HG03280 (cell line): Measurements from ENCODE around the gene RAB26.

Experiments
- ATAC-seq: cut with Tn5 transposase; IDR thresholded peaks from one replicate; pipeline ENCODE4 v1.9.1; 2021; ENCODE audit warnings: mild to moderate bottlenecking, moderate library complexity; ENCODE audit not compliant: unreplicated experiment

The RAB26 gene

GRCh38 chr16:2159175-2159838 lies 10.9 kb downstream of the RAB26 start:
- ATAC-seq, result no peak

DNA sequence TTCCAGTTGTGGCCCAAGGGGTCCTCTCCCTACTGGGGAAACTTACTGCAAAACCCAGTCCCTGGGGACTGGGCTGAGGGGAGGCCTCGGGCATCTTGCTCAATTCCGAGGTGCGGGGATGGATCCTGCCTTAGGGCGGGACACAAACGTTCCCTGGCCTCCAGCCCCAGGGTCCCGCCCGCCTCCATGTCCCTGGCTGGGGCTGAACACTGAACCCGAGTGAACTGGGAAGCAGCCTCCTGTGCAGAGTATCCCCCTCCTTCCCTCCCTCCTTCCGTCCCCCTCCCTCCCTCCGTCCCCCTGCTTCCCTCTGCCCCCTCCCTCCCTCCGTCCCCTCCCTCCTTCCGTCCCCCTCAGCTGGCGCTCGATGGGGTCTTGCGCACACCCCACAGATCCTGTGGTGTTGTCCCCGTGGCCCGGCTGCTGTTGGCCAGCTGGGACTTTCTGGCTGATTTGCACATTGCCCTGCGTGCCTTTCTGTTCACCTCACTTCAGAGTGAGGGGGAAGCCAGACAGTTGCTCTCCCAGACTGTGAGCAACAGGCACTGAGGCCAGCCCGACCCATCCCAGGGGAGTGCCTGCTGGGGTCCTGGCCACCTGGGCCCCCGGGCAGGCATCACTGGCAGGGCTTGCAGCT lies 12.6 kb downstream of the RAB26 start:
- ATAC-seq, result no peak

GRCh38 chr16:2161911-2162310 lies 13.5 kb downstream of the RAB26 start:
- ATAC-seq, result no peak

DNA sequence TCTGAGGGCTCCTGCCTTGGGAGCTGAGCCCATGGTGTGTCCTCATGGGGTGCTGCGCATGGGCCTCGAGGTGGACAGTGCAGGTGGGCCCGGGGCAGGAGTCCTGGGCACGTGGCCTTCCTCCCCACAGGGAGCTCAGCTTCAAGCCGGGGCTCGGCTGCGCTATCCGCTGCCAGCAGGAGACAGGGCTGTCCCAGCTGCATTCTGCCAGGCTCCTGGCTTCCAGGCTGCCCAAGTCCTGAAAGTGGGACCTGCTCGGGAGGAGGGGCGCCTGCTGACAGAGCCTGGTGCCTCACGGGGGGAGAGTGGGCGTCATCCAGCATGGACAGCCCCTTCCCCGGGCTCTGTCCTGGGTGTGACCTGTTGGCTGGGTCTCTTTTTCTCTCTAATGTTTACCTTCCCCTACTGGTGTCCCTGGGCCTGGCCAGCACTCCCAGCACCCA lies 14.3 kb downstream of the RAB26 start:
- ATAC-seq, result no peak

GRCh38 chr16:2163211-2163881 lies 14.9 kb downstream of the RAB26 start:
- no peak for ATAC-seq

GRCh38 chr16:2165861-2166260 lies 17.4 kb downstream of the RAB26 start:
- ATAC-seq, result no peak

DNA sequence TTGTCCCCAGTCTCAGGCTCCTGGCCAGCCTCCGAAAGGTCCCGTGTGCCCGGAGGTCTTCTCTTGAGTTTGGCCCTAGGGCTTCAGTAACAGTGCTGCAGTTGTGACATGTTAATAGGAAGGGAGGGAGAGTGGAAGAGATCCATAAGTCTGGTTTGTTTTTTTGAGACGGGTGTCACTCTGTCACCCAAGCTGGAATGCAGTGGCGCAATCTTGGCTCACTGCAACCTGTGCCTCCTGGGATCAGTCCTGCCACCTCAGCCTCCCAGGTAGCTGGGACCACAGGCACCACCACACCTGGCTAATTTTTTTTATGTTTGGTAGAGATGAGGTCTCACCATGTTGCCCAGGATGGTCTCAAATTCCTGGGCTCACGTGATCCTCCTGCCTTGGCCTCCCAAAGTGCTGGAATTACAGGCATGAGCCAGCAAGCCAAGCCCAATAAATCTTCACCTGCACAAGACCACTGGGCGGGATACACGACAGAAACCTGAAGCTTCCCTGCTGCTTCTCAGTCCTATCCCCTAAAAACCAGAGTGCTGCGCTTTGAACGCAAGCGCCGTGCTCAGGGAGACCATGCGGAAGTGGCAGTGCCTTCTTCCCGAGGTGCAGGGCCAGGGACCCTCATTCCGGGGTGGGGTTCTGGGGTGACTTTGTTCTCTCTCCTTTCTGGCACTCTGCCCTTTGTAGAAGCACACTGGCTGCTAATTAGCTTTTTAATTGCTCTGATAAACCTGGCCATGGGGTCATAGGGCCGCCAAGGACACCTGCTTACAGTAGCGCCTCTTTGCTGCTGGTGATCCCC lies 18.0 kb downstream of the RAB26 start:
- no peak for ATAC-seq

DNA sequence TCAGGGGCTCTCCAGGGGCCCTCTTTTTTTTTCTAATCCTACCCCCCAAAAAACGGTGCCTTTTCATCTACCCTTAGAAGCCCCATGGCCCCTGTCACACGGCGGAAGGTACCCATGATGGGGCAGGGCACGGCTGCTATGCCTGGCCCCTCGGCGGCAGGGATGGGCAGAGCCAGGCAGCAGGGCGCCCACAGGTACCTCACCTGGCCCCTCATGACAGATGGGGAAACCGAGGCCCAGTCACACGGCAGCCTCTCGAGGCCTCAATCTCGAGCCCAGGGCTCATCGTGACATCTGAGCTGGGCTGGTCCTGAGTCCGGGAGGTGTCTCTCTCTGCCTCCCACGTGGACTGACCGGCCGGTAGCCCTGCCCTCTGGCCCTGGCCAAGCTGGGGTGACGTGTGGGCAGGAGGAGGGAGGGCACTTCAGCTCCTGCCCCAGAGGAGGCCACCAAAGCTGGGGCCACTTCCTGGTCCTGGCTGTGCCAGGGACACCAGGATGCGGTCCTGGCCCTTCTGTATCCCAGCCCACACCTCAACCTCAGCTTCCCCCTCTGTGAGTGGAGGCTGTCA lies 18.7 kb downstream of the RAB26 start:
- ATAC-seq, result no peak

DNA sequence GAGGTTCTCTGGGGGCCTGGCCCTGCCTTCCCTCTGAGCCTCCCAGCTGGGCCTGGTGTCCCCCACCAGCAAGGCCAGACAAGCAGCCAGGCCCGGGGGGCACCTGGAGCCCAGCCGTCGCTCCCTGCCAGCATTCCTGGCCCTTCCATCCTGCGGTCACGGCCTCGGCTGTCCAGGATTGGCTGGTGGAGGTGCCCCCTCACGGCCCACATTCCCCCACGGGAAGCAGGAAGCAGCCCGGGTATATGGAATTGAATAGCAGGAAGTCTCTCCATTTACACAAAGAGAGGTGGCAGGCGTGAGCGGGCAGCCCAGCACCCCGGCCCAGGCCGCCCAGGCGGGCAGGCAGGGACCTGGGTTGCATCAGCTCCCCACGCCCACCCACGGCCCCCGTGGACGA lies 21.7 kb downstream of the RAB26 start:
- ATAC-seq, result no peak

GRCh38 chr16:2170587-2171435 lies 22.4 kb downstream of the RAB26 start:
- no peak for ATAC-seq

DNA sequence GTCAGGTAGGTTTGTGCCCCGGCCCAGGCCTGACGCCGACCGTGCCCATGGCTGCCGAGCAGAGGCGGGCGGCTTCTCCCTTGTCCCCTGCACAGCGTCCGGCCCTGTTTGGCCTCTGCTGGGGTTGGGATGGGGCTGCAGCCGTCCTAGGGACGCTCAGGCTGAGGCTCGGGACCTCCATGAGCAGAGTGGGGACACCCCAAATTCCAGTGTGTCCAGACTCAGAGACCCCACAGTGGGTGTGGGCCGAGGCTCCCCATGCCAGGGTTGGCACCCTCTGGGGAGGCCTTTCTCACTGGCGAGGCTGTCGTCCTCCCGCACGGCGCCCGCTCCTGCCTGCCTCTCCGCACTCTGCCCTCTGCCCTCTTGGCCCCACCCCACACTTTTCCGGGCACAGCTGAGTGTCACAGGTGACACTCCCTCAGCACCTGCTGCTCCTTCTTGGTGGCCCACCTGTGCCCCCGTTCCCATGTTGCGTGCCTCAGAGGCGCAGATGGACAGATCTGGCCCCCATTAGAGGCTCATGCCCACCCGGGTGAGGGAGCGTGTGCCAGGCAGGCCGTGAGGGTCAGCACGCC lies 23.3 kb downstream of the RAB26 start:
- no peak for ATAC-seq

- ATAC-seq, result no peak
Measured at GRCh38 chr16:2172688-2173335, 24.4 kb downstream of the RAB26 start.

GRCh38 chr16:2173366-2173765 lies 24.9 kb downstream of the RAB26 start:
- ATAC-seq, result no peak

- no peak for ATAC-seq
Measured at GRCh38 chr16:2173916-2174315, 25.5 kb downstream of the RAB26 start.

DNA sequence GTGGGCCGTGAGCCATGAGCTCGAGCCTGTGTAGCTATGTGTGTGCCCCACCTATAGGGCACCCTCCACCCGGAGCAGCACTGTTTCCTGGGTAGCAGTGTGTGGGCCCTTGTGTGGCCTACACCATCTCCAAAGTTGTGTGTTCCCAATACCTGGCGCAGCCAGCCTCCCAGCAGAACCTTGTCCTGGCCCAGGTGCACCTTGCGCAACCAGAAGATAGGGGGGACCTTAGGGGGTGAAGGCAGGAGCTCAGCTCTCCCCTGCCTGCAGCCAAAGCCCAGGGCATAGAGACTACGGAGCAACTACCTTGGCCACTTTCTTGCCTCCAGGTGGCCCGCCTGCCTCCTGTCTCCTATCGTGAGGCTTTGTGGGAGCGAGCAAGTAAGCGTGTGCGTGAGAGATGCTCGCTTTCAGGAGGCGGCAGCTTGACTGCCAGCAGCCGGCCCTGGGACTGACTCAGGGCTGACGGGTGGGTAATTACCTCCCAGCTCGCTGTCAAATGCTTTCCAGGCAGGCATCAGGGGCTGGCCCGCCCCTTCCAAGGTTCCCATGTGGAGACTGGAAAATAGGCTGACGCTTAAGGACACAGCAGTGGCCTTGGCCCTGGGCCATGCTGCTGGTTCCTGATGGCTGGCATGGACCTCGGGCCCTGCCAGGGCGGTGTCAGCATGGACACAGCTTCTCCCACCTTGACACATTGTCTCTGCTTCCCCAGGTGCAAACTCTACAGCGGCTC lies 26.1 kb downstream of the RAB26 start:
- no peak for ATAC-seq

DNA sequence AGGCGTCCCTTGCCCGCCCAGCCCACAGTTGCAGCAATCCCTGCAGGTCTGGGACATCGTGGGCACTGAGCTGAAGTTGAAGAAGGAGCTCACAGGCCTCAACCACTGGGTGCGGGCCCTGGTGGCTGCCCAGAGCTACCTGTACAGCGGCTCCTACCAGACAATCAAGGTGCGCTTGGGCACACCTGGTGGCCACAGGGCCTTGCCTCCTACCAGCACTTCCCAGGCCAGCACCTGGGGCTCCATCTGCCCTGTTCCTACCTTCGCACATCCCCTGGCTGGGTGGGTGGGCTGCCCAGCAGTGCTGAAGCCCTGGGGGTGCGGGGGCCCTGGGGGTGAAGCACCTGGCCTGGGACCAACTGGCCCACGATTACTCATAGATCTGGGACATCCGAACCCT lies 27.0 kb downstream of the RAB26 start:
- no peak for ATAC-seq

DNA sequence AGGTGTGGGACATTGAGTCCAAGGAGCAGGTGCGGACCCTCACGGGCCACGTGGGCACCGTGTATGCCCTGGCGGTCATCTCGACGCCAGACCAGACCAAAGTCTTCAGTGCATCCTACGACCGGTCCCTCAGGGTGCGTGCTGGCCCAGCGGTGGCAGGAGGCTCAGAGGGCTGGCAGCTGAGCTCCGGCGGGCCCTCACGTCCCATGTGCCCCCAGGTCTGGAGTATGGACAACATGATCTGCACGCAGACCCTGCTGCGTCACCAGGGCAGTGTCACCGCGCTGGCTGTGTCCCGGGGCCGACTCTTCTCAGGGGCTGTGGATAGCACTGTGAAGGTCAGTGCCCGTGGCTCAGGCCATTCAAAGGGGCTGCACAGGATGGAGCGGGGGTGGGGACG lies 27.6 kb downstream of the RAB26 start:
- no peak for ATAC-seq

- ATAC-seq, result no peak
Measured at GRCh38 chr16:2177101-2177500, 28.7 kb downstream of the RAB26 start.

GRCh38 chr16:2177561-2177960 lies 29.1 kb downstream of the RAB26 start:
- ATAC-seq, result no peak
